ENCODE measurements around the gene EIF4G3.

DNA sequence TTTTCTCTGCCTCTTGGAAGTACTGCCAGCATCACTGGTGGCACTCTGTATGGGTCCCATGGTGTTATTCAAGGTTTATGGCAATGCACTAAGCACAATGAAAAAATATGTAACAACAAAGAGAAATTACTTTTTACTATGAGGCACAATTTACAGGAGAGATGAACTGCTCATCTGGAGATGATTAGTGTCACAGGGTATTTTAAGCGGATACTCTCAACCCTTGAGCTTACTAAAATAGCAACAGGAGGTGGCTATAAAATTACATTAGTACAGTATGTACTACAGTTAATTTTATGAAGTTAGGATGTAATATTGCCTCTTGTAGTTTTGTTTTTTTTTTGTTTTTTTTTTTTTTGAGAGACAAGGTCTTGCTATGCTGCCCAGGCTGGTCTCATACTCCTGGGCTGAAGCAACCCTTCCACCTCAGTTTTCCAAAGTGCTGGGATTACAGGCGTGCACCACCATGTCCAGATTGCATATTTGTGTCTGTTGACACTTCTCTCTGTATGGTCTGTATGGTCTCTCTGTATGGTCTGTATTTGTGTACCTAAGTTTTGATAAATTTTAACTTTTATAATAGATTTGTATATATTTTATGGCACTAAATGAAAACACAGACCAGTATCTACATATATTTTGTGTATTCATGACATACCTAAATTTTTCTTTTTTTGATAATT lies 214.0 kb downstream of the EIF4G3 start:
- TF ChIP-seq, protein P1, sequence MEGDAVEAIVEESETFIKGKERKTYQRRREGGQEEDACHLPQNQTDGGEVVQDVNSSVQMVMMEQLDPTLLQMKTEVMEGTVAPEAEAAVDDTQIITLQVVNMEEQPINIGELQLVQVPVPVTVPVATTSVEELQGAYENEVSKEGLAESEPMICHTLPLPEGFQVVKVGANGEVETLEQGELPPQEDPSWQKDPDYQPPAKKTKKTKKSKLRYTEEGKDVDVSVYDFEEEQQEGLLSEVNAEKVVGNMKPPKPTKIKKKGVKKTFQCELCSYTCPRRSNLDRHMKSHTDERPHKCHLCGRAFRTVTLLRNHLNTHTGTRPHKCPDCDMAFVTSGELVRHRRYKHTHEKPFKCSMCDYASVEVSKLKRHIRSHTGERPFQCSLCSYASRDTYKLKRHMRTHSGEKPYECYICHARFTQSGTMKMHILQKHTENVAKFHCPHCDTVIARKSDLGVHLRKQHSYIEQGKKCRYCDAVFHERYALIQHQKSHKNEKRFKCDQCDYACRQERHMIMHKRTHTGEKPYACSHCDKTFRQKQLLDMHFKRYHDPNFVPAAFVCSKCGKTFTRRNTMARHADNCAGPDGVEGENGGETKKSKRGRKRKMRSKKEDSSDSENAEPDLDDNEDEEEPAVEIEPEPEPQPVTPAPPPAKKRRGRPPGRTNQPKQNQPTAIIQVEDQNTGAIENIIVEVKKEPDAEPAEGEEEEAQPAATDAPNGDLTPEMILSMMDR (IDR thresholded peaks at IDR 0.05) = no peak
- no peak for TF ChIP-seq EZH2 (IDR thresholded peaks at IDR 0.05; ENCODE audit: borderline replicate concordance, insufficient read depth, low read depth, low read length, poor library complexity, severe bottlenecking)
